Loucy (cell line): ENCODE measurements around the gene KDM6B.

Experiments used
- H2AFZ ChIP-seq: fragments of 200-600 bp; sonication (generic); 2 replicates; pipeline ENCODE4 v1.6.0; 2016; ENCODE audit warnings: antibody characterized with exemption, mild to moderate bottlenecking, low read length, moderate library complexity
- H3F3A ChIP-seq: fragments of 200-600 bp; 2 replicates; pipeline ENCODE4 v1.6.0; 2016; ENCODE audit warnings: antibody characterized with exemption, low read depth, mild to moderate bottlenecking
- H3K27me3 ChIP-seq: fragments of 200-600 bp; sonication (generic); 2 replicates; pipeline ENCODE4 v1.6.1; 2014; ENCODE audit warnings: low read length, mild to moderate bottlenecking; ENCODE audit not compliant: insufficient read depth, poor library complexity, severe bottlenecking
- H3K36me3 ChIP-seq: fragments of 200-600 bp; sonication (generic); 2 replicates; pipeline ENCODE4 v1.6.1; 2016; ENCODE audit warnings: low read length; ENCODE audit not compliant: insufficient read depth
- H3K4me1 ChIP-seq: fragments of 200-600 bp; sonication (generic); 2 replicates; pipeline ENCODE4 v1.5.1; 2014; ENCODE audit warnings: low read length, mild to moderate bottlenecking; ENCODE audit not compliant: insufficient read depth, poor library complexity, severe bottlenecking
- H3K4me2 ChIP-seq: fragments of 200-600 bp; sonication (generic); 2 replicates; pipeline ENCODE4 v1.6.0; 2014; ENCODE audit warnings: antibody characterized with exemption, low read length, low read depth, mild to moderate bottlenecking; ENCODE audit not compliant: poor library complexity, severe bottlenecking
- H3K4me3 ChIP-seq: fragments of 200-600 bp; sonication (generic); 2 replicates; pipeline ENCODE4 v1.5.1; 2014; ENCODE audit warnings: low read length, mild to moderate bottlenecking, mixed read lengths; ENCODE audit not compliant: poor library complexity, severe bottlenecking
- H3K79me2 ChIP-seq: fragments of 200-600 bp; sonication (generic); 2 replicates; pipeline ENCODE4 v1.6.1; 2014; ENCODE audit warnings: low read length; ENCODE audit not compliant: insufficient read depth
- H3K9ac ChIP-seq: fragments of 200-600 bp; sonication (generic); 2 replicates; pipeline ENCODE4 v1.6.0; 2014; ENCODE audit warnings: mild to moderate bottlenecking, low read depth, low read length, moderate library complexity; ENCODE audit not compliant: poor library complexity, severe bottlenecking
- H3K9me2 ChIP-seq: fragments of 200-600 bp; sonication (generic); replicated peaks from 2 replicates; pipeline ENCODE4 v1.6.1; 2016; ENCODE audit warnings: low read depth, low read length, mixed read lengths
- H3K9me3 ChIP-seq: fragments of 200-600 bp; sonication (generic); 2 replicates; pipeline ENCODE4 v1.6.1; 2014; ENCODE audit warnings: mild to moderate bottlenecking, antibody characterized with exemption, low read length, low read depth; ENCODE audit not compliant: insufficient read depth
- H4K20me1 ChIP-seq: fragments of 200-600 bp; sonication (generic); 2 replicates; pipeline ENCODE4 v1.6.0; 2014; ENCODE audit warnings: antibody characterized with exemption, low read length, mild to moderate bottlenecking; ENCODE audit not compliant: insufficient read depth, poor library complexity, severe bottlenecking
- EZH2phosphoT487 ChIP-seq: fragments of 200-600 bp; IDR thresholded peaks from 2 replicates; pipeline ENCODE4 v1.6.1; 2018; ENCODE audit warnings: antibody characterized with exemption, mild to moderate bottlenecking, moderate library complexity, borderline replicate concordance
- TF ChIP-seq, protein P1 (sequence below): fragments of 200-600 bp; sonication (generic); conservative IDR thresholded peaks from 2 replicates; pipeline ENCODE4 v1.5.1; 2014; ENCODE audit warnings: mild to moderate bottlenecking, antibody characterized with exemption, low read length

KDM6B gene

GRCh38 chr17:7855660-7856010 lies 21.6 kb downstream of the KDM6B start:
- peaks cover 11% of the 10 kb centered on the region for H4K20me1 ChIP-seq
- H2AFZ ChIP-seq, result no peak overlapping the region
- peaks cover 19% of the 10 kb centered on the region for H3K4me1 ChIP-seq
- H3K4me2 ChIP-seq, result no peak overlapping the region
- H3K79me2 ChIP-seq, result peaks cover 14% of the 10 kb centered on the region; the same call in 1 of the 2 replicates
- no peaks in the 10 kb centered on the region for H3K9me2 ChIP-seq
- H3K27me3 ChIP-seq, result no peaks in the 10 kb centered on the region
- H3K4me3 ChIP-seq, result no peak overlapping the region
- H3K9me3 ChIP-seq, result no peaks in the 10 kb centered on the region
- no peak overlapping the region for H3K9ac ChIP-seq
- TF ChIP-seq, protein P1, sequence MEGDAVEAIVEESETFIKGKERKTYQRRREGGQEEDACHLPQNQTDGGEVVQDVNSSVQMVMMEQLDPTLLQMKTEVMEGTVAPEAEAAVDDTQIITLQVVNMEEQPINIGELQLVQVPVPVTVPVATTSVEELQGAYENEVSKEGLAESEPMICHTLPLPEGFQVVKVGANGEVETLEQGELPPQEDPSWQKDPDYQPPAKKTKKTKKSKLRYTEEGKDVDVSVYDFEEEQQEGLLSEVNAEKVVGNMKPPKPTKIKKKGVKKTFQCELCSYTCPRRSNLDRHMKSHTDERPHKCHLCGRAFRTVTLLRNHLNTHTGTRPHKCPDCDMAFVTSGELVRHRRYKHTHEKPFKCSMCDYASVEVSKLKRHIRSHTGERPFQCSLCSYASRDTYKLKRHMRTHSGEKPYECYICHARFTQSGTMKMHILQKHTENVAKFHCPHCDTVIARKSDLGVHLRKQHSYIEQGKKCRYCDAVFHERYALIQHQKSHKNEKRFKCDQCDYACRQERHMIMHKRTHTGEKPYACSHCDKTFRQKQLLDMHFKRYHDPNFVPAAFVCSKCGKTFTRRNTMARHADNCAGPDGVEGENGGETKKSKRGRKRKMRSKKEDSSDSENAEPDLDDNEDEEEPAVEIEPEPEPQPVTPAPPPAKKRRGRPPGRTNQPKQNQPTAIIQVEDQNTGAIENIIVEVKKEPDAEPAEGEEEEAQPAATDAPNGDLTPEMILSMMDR, result no peak
- no peak for TF ChIP-seq EZH2phosphoT487
- no peaks in the 10 kb centered on the region for H3F3A ChIP-seq
- peaks cover 25% of the 10 kb centered on the region; the same call in 1 of the 2 replicates for H3K36me3 ChIP-seq

DNA sequence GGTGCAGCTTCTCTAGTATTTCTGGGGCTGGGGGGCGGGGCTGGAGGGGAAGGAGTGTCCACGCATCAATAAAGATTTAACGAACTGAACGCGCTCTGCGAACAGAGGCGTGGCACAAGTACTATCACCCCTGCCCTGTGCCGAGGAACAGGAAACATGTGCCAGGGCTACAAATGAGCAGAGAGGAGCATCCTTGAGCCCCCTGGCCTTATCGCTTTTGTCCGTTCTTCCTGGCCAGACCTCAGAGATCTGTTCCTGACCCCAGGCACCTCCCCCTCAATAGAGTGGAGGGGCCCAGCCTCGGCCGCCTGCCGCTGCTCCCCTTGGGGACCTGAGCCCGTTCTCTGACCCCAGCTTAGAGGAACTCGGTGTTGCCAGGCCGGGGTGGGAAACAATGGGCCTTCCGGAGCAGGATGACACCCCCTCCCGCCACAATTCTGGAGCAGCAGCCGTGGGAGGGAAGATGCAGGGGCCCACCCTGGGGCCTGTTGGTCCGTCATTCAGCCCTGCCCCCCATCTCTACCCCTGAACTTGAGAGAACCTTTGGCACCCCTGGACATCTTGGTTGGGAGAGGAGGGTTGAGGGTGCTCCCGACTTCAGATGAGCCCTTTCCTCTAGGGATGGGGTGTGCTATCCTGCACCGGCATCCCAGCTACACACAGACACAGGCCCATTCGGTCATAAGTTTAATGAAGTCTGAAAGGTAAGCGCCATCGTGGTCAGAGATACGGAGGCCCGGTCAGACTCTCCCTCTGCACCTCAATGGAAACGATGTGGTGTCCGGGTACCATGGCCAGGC lies 22.2 kb downstream of the KDM6B start:
- H3F3A ChIP-seq, result no peaks in the 10 kb centered on the region
- no peak overlapping the region for H2AFZ ChIP-seq
- peaks cover 9% of the 10 kb centered on the region for H4K20me1 ChIP-seq
- peak overlapping the region; percentile 71 for H3K9ac ChIP-seq
- peaks cover 19% of the 10 kb centered on the region; the same call in 1 of the 2 replicates for H3K36me3 ChIP-seq
- H3K4me1 ChIP-seq, result peaks cover 19% of the 10 kb centered on the region
- no peaks in the 10 kb centered on the region for H3K27me3 ChIP-seq
- peak overlapping the region; percentile 92 for H3K4me2 ChIP-seq
- H3K9me2 ChIP-seq, result no peaks in the 10 kb centered on the region
- TF ChIP-seq, protein P1, result no peak
- TF ChIP-seq EZH2phosphoT487, result no peak
- peak overlapping the region; percentile 76 for H3K4me3 ChIP-seq
- peaks cover 14% of the 10 kb centered on the region; the same call in 1 of the 2 replicates for H3K79me2 ChIP-seq
- H3K9me3 ChIP-seq, result no peaks in the 10 kb centered on the region

- H4K20me1 ChIP-seq, result peaks cover 6% of the 10 kb centered on the region
- no peaks in the 10 kb centered on the region for H3K9me2 ChIP-seq
- peaks cover 19% of the 10 kb centered on the region for H3K4me1 ChIP-seq
- H3K36me3 ChIP-seq, result peaks cover 11% of the 10 kb centered on the region; the same call in 1 of the 2 replicates
- H2AFZ ChIP-seq, result peak within 1 kb of the TSS; percentile 96
- no peaks in the 10 kb centered on the region for H3K27me3 ChIP-seq
- peak within 1 kb of the TSS; percentile 92 for H3K4me2 ChIP-seq
- TF ChIP-seq EZH2phosphoT487, result no peak
- TF ChIP-seq, protein P1, result peak; percentile 48
- H3F3A ChIP-seq, result no peaks in the 10 kb centered on the region
- no peaks in the 10 kb centered on the region for H3K9me3 ChIP-seq
- peaks cover 18% of the 10 kb centered on the region; the same call in 1 of the 2 replicates for H3K79me2 ChIP-seq
- H3K9ac ChIP-seq, result peak within 1 kb of the TSS; percentile 71
- peak within 1 kb of the TSS; percentile 76 for H3K4me3 ChIP-seq
These were observed 23.0 kb downstream of the KDM6B start, which contains the start of gene NAA38 for GRCh38 chr17:7856811-7857712. TSS of gene NAA38 (minus strand) at chr17:7857559. CDS start at chr17:7857463, 96 bp downstream.
